GM21515 (cell line): Measurements from ENCODE around the gene MRPL39.
"Not testable (repeated sequence)": the region's sequence is repeated elsewhere in the genome, so short reads cannot be mapped to it uniquely, and the experiment has no call there.

Experiments
- ATAC-seq: cut with Tn5 transposase; IDR thresholded peaks from one replicate; pipeline ENCODE4 v1.9.1; 2021; ENCODE audit not compliant: unreplicated experiment

The MRPL39 gene

GRCh38 chr21:25607151-25608043 lies at the start of gene MRPL39:
Gene MRPL39, minus strand, starts transcription at chr21:25607481. Its CDS starts 6 bp downstream, at chr21:25607475.
- ATAC-seq = peak; percentile 94

- ATAC-seq = no peak
These were observed 49.1 kb upstream of the MRPL39 start for GRCh38 chr21:25656412-25656811.

GRCh38 chr21:25649146-25649545 lies 41.9 kb upstream of the MRPL39 start:
- no peak for ATAC-seq

- no peak for ATAC-seq
These were observed 40.4 kb upstream of the MRPL39 start for GRCh38 chr21:25647647-25648046.

GRCh38 chr21:25646474-25646873 lies 39.2 kb upstream of the MRPL39 start:
- no peak for ATAC-seq

- no peak for ATAC-seq
These were observed 36.2 kb upstream of the MRPL39 start for GRCh38 chr21:25643486-25643885.

- no peak for ATAC-seq
These were observed 33.6 kb upstream of the MRPL39 start for GRCh38 chr21:25640943-25641292.

- peak; percentile 28 for ATAC-seq
These were observed 33.1 kb upstream of the MRPL39 start for GRCh38 chr21:25640202-25640942.

GRCh38 chr21:25639551-25640201 lies 32.4 kb upstream of the MRPL39 start:
- ATAC-seq = peak; percentile 81

GRCh38 chr21:25638660-25639550 lies 31.6 kb upstream of the MRPL39 start, which contains the start of gene JAM2:
Gene JAM2, plus strand, starts transcription at chr21:25639258. Its CDS starts 564 bp downstream, at chr21:25639822.
- ATAC-seq = peak; percentile 31

GRCh38 chr21:25637851-25638659 lies 30.8 kb upstream of the MRPL39 start:
- no peak for ATAC-seq

- ATAC-seq = no peak
These were observed 29.4 kb upstream of the MRPL39 start for GRCh38 chr21:25636727-25637126.

GRCh38 chr21:25635310-25635709 lies 28.0 kb upstream of the MRPL39 start:
- no peak for ATAC-seq

GRCh38 chr21:25632296-25632695 lies 25.0 kb upstream of the MRPL39 start:
- ATAC-seq = no peak

- no peak for ATAC-seq
These were observed 19.5 kb upstream of the MRPL39 start for GRCh38 chr21:25626757-25627156.

- ATAC-seq = not testable (repeated sequence)
These were observed 18.7 kb upstream of the MRPL39 start for GRCh38 chr21:25625776-25626555.

GRCh38 chr21:25625036-25625435 lies 17.8 kb upstream of the MRPL39 start:
- ATAC-seq = no peak

GRCh38 chr21:25624511-25624910 lies 17.2 kb upstream of the MRPL39 start:
- no peak for ATAC-seq

- no peak for ATAC-seq
These were observed 11.9 kb upstream of the MRPL39 start for GRCh38 chr21:25619198-25619597.
